ENCODE results near the gene CDHR3.

The CDHR3 gene

DNA sequence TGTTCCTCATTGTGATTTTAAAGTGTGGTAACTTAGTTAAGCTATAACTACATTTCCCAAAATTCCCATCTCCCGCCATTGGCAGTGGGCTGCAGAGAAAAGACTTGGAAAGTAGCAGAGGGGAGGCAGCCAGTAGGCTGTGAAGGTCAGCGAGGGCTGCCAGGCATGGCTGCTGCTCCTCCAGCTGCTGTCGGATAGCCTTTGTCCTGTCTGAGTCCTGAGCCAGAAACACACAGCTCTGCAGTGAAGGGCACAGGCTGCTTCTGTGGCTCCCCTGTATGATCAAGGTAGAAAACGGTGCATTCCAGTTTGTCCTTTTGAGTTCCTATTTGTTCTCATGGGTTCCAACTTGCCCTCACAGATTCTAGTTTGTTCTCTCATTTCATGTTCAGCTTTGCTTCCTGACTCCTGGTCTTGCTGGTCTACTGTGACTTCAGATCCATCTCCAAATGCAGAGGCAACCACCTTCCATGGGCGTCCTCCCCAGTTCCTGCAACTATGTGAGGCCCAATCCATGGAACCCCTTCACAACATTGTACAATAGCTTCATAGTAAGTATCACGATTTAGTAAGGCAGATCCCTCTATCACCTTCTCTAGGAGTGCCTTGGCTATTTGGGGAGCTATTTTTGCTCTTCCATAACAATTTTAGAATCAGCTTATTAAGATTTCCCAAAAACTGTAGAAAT lies 117.4 kb downstream of the CDHR3 start:
- DNase-seq (ENCODE audit: extremely low read depth in 1 of 2, low read depth in 1 of 2), result no peak

DNA sequence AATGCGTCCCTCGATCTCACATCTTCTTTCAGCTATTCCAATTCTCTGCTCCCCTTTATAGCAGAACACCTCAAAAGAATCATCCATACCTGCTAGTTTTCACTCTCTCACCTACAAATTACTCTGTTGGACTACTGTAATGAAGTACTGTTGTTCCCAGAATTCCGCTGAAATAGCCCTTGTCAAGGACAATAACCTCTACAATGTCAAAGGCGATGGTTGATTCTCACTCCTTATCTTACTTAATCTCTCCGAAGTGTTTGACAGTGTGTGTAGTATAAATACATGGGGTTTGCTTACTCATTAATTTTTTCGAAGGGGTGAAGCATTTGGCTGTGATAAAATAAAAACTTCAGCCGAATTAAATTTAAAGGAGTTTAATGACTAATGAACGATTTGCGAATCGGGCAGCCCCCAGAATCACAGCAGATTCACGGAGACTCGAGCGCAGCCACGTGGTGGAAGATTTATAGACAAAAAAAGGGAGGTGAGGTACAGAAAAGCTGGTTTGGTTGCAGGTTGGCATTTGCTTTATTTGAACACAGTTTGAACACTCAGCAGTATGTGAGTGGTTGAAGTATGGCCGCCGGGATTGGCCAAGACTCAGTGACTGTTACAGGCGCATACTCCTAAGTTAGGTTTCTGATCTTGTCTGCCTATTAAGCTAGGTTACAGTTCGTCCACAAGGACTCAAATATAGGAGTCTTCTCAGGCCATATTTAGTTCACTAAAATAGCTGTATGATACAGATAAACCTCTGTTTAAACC lies 119.2 kb downstream of the CDHR3 start:
- DNase-seq (ENCODE audit: extremely low read depth in 1 of 2, low read depth in 1 of 2), result no peak

All from stimulated activated CD8-positive, alpha-beta memory T cell treated with anti-CD3 and anti-CD28 coated beads, Interleukin-7, amount 100 ng/mL, for 48 hours (primary cell).